DMS53 (cell line): ENCODE measurements around the gene EP400.

ENCODE experiments used
- DNase-seq: peaks from one replicate; lab custom pipeline; 2025; lab: John Stamatoyannopoulos, UW

Gene EP400

GRCh38 chr12:132123970-132124765 lies 174.4 kb downstream of the EP400 start:
- no peak for DNase-seq

- no peak for DNase-seq
Measured at GRCh38 chr12:132124766-132125425, 175.2 kb downstream of the EP400 start.

DNA sequence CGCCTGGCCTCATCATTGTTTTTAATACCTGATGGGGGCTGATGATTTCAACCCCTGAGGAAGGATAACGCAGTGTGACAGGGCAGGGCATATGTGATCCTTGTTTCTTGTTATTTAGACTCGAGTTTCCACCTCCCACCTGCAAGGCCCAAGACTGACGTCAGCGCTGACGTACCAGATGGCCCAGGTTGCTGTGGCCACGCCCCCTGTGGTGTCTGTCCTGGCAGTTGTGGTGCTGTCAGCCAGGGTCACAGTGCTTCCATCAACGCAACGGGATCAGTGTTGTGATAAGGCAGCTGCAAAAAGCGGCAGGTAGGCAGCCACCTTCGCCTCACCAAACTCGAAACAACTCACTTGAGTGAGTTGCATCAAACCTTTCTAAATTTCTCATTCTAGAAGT lies 176.0 kb downstream of the EP400 start:
- no peak for DNase-seq

GRCh38 chr12:132127041-132127440 lies 177.3 kb downstream of the EP400 start:
- DNase-seq, result no peak

DNA sequence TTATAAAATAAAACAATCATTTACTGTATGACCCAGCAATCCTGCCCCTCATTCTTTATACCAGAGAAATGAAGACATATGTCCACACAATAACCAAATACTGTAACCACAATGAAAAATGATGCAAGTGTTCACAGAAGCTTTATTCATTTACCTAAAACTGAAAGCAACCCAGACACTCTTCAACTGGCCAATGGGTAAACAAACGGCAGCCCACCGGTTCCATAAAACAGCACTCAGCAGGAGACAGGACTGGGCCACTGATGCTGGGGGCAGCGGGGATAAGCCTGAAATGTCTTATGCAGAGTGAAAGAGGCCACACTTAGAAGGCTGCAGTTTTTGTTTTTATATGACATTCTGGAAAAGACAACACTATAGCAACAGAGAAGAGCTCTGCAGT lies 179.3 kb downstream of the EP400 start:
- no peak for DNase-seq

DNA sequence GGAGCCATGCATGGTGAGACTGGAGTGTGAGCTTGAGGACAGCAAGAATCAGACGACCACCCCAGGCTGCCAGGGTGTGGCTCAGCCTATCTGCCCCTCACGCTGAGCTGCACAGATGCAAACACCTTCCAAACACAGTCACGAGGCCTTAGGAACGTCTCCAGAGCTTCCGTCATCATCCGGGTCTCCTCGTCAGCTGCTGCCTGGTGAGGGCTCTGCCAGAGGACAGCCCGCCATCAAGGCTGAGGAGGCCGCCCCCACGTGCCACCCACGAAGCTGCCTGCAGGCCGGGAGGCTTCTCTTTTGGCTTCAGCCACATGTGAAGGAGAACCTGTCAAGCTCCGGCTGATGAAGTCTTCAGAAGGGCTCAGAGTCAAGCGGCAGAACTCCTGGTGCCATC lies 180.9 kb downstream of the EP400 start:
- DNase-seq, result no peak
